HG03432 (cell line): Measurements from ENCODE around the gene POTEB2.
"Not testable (repeated sequence)": the region's sequence is repeated elsewhere in the genome, so short reads cannot be mapped to it uniquely, and the experiment has no call there.

Source experiments
- ATAC-seq: cut with Tn5 transposase; IDR thresholded peaks from one replicate; pipeline ENCODE4 v1.9.1; 2021; ENCODE audit warnings: mild to moderate bottlenecking, moderate library complexity; ENCODE audit not compliant: unreplicated experiment

The POTEB2 gene

GRCh38 chr15:20866214-20866613 is at the start of gene POTEB2:
Gene POTEB2, minus strand, starts transcription at chr15:20866314. Its CDS starts 33 bp downstream, at chr15:20866281.
- ATAC-seq, result not testable (repeated sequence)

DNA sequence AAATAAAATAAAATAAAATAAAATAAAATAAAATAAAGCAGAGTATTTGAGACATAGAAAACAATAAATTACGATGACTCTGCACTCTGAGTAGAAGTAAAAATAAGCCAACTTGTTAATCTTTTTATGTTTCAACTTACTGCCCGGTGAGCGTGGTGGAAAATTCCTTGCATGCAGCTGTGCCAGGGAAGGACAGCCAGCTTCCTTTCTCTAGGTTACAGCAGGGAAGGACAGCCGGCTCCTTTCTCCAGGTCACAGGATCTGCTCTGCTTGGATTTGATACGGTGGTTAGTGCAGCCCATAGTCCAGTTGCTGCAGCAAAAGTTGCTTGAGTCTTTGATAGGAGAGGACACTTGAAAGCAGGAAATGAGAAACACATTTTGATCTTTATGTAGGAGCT is 13.8 kb upstream of the POTEB2 start:
- ATAC-seq, result not testable (repeated sequence)

- not testable (repeated sequence) for ATAC-seq
These were observed 12.3 kb upstream of the POTEB2 start for GRCh38 chr15:20878464-20878863.

- not testable (repeated sequence) for ATAC-seq
These were observed 11.7 kb upstream of the POTEB2 start for GRCh38 chr15:20877819-20878218.
